ENCODE measurements around the gene DENND1B. TPM values are rescaled to one million over a fixed set of nuclear protein-coding genes. Genes with fewer than 3 reads are reported as not detected.

Gene DENND1B
- total RNA-seq, 1 experiment from 2014 or later, result 9.6 TPM

GRCh38 chr1:197637406-197637805 lies 137.9 kb downstream of the DENND1B start:
- no peak overlapping the region for H3K4me3 ChIP-seq (replicated peaks in 1 of 2; ENCODE audit: low read depth in 1 of 2, low read length in 2 of 2)
- H3K9me3 ChIP-seq (ENCODE audit: control insufficient read depth in 1 of 2, insufficient read depth in 1 of 2, low read depth in 1 of 2, low read length in 2 of 2), result peaks cover 0 to 9% of the 10 kb centered on the region in 2 experiments; a peak in 2 of 4 replicates
- POLR2A ChIA-PET, result no interaction called here
- no peak overlapping the region for H3K4me2 ChIP-seq (ENCODE audit: low read length)
- ATAC-seq (no peak), DNase-seq (ENCODE audit: low read depth, low spot score) (no peak)
- TF ChIP-seq CBX3 (IDR thresholded peaks at IDR 0.05; ENCODE audit: low read depth) (no peak), SRF (IDR thresholded peaks at IDR 0.05; ENCODE audit: low read depth) (no peak), ZBTB33 (IDR thresholded peaks at IDR 0.05; ENCODE audit: extremely low read depth, insufficient replicate concordance, low read length) (no peak), REST (IDR thresholded peaks at IDR 0.05; ENCODE audit: low read depth) (no peak), TCF7L2 (IDR thresholded peaks at IDR 0.05; ENCODE audit: borderline replicate concordance, extremely low read depth, insufficient read depth, insufficient read length) (no peak), EZH2 (IDR thresholded peaks at IDR 0.05) (no peak), ELF1 (IDR thresholded peaks at IDR 0.05; ENCODE audit: borderline replicate concordance, low read depth) (no peak)
- intact Hi-C loops (cut with micrococcal nuclease), result no loop called here
- no peak overlapping the region for H2AFZ ChIP-seq (ENCODE audit: low read depth, low read length, poor library complexity, severe bottlenecking)
- H3K27me3 ChIP-seq (ENCODE audit: insufficient read depth, low read length), result no peaks in the 10 kb centered on the region
- RAD21 ChIA-PET (ENCODE audit: low non-redundant PET in 1 of 2, low total read pairs in 2 of 2, uncharacterized antibody in 2 of 2, unreplicated experiment in 2 of 2), result no interaction called here
- no peaks in the 10 kb centered on the region for H4K20me1 ChIP-seq (ENCODE audit: insufficient read depth)
- H3K36me3 ChIP-seq (ENCODE audit: control insufficient read depth in 1 of 2, insufficient read depth in 2 of 2, low read length in 2 of 2), result no peaks in the 10 kb centered on the region
- no peaks in the 10 kb centered on the region for H3K4me1 ChIP-seq (ENCODE audit: control insufficient read depth in 1 of 2, insufficient read depth in 2 of 2, low read length in 2 of 2)
- no peaks in the 10 kb centered on the region for H3K79me2 ChIP-seq (ENCODE audit: insufficient read depth, low read length)
- H3K27ac ChIP-seq (ENCODE audit: low read depth, low read length), result no peak overlapping the region
- no TSS peak for BruUV-seq (replicated peaks)
- H3K9ac ChIP-seq (ENCODE audit: low read length), result no peak overlapping the region
- H3K9me2 ChIP-seq (ENCODE audit: insufficient read depth), result no peaks in the 10 kb centered on the region
- CTCF ChIA-PET, result no interaction called here

Data from HCT116 (cell line).